ENCODE results near the gene HIVEP2. TPM values are rescaled to one million over a fixed set of nuclear protein-coding genes. Genes with fewer than 3 reads are reported as not detected.

The HIVEP2 gene
- total RNA-seq, 1 donor from 2014 or later = 27.0 TPM

DNA sequence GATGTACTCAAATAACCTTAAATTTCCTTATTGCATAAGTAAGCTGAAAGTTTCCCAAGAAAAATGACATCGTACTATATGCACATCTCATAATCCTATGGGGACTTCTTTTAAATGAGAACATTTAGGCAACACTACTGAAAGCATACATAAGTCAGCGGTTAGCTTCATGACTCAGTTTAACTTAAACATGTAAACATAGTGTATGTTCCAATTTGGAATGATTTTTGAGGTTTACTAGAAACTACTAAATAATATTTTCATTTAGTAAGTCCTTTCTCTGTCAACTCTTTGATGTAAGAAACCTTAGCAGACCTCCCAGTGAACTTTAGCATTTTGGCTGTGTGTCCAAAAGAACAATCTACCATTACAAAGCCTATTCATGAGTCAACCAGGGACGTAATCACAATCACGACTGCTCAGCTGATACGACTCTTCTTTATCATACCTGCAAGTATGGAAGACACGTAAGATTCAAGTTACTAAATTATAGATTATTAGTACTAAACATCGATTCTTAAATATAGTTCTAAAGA is 19.3 kb downstream of the HIVEP2 start:
- intact Hi-C loops (cut with micrococcal nuclease) = loop anchor here (1.0 to 5.0 kb wide), 6 partner anchors 12 to 778 kb away; partner anchors contain the start of genes NMBR and VTA1

DNA sequence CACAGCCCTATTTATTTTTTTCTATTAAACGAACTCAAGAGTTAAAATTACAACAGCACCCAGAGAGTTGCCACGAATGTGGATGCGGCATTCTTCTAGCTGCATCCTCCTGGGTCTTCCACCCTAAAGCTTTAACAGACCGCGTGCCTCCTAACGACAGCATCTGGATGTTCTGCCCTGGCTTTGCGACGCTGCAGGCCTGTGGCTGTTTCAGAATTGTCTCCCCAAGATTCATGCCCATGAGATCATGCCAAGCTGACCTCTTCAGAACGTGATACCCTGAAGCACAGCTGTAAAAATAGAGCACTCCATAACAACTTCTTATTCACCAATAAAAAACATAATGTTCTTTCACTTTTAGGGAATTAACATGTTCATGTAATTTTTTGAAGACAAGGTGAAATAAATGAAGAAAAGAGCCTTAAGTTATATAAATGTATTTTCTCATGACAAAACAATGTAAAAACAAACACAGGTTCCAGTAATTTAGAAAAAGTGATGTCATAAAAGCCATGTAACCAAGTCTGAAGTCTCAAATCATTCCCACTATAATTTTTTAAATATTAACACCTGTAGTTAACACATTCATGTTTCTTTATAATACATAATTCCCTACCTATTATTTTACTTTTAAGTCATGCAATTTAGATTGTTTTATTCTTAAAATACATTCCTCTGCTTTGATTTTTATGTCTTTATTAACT is 26.5 kb downstream of the HIVEP2 start:
- intact Hi-C loops (cut with micrococcal nuclease) = no loop called here

DNA sequence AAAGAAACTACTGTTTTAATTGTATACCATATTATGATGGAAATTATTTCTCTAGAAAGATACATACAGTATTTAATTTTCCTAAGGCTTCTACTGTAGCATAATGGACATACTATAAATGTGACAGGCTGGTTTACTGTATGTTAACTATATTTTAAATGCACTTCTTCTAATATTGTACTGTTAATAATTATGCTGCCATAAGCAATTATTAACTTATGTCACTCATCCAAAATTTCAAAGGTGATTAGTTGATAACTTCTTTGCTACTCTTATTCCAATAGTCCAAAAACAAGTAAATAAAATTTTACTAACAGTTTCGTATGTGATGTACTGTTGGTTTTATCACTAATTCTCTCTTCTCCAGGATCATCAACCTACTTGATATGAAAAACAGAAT is 28.1 kb downstream of the HIVEP2 start:
- intact Hi-C loops (cut with micrococcal nuclease) = no loop called here

DNA sequence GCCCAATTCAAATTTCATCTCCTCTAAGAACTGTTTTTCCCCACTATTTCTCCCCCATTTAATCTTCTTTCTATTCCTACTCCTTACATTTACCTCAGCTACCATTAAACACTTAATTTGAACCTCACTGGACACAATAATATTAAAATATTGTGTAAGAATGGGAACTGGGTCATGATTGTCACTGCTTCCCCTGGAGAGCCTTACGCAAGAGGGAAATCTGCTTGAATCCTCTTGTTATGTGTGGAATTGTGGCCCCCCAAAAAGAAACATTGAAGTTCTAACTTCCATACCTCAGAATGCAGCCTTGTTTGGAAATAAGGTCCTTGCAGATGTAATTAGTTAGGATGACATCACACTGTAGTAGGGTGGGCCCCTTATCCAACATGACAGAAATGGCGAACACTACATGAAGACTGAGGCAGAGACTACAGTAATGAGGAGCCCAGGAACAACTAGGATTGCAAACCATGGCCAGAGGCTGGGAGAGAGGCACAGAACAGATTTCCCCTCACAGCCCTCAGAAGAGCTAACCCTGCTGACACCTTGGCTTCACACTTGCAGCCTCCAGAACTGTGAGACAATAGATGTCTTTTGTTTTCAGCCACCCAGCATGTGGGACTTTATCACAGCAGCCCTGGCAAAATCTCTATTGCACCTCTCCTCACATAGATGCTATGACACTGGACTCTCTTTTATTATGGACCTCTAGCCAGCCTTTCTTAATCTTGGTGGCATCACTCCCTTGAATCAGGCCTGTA is 29.9 kb downstream of the HIVEP2 start:
- intact Hi-C loops (cut with micrococcal nuclease) = loop anchor here (5.0 kb wide), 2 partner anchors 168 to 348 kb away; no protein-coding TSS in a partner anchor

DNA sequence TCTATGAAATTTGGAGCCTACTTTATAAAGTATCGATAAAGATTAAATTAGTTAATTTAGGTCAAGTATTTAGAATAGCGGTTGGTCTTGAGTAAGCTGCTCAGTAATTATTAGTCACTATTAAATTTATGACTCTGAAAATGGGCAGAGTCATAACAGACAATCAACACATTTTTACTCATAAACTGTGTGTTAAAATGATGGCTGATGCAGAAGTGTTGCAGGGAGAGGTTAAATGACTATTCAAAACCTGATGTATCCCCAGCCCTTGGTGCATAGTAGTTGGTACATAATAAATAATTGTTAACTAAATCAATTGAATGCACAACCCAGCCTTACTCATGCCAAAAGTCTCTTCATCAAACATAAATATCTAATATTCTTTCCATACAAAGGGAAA is 30.6 kb downstream of the HIVEP2 start:
- intact Hi-C loops (cut with micrococcal nuclease) = loop anchor here (5.0 kb wide), 2 partner anchors 167 to 347 kb away; no protein-coding TSS in a partner anchor

DNA sequence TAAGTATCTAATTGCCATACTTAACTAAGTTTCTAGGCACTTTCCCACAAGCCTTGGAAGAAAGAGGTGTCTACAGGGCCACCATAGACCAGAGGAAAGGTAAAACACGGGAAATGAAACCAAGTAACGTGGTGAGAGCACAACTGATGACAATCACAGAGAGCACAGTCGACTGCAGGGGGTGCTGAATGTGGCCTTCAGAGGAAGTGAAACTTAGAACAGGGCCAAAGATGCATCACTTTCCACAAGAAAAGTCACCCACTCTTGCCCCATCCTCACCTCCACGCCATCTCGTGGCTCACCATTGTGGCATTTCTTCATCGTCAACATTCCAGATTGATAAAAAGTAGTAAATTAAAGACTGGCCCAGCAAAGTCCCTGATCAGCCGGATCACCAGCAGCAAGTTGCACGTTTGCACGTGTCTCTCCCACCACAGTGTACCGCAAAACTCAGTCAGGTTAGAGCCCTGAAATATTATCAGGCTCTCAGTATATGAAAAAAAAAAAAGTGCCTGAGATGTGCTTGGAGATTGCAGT is 31.4 kb downstream of the HIVEP2 start:
- intact Hi-C loops (cut with micrococcal nuclease) = loop anchor here (1.0 to 5.0 kb wide), 11 partner anchors 11 to 514 kb away; partner anchors contain the start of gene AIG1

- intact Hi-C loops (cut with micrococcal nuclease) = loop anchor here (1.0 to 5.0 kb wide), 11 partner anchors 11 to 514 kb away; partner anchors contain the start of gene AIG1
These were observed 31.9 kb downstream of the HIVEP2 start for GRCh38 chr6:142913036-142913510.

DNA sequence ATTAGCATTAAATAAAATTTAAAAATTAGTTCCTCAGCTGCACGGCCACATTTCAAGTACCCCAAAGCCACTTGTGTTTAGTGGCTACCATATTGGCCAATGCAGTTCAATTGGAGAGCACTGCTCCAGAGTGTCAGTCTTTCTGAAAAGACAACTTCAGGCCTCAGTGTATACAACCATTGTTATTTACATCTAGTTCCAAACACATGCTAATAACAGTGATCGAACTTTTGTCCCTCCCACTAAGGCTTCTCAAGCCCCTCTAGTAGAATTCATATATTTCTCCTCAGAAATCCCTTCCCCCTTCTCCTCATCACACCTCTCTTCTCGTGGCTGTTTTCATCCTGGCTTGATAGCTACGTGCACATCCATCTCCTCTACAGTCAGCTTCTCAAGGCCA is 32.9 kb downstream of the HIVEP2 start:
- intact Hi-C loops (cut with micrococcal nuclease) = loop anchor here (5.0 kb wide), 2 partner anchors 165 to 345 kb away; no protein-coding TSS in a partner anchor

DNA sequence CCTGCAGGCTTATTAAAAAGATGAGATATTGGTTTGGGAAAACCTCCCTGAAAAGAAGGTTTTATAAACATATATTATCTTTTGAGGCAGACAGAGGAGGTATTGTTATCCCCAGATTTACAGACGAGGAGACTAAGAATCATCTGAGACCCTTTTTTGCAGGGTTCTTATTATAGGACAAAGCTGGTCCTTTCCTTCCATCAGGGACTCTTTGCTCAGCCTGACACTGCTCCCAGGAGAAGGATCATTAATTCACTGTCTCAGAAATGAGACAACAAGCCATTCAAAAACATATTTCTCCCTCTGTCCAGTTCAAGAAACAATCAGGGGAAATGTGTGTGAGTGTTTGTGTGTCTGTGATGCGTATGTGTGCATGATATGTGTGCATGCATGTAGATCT is 33.5 kb downstream of the HIVEP2 start:
- intact Hi-C loops (cut with micrococcal nuclease) = loop anchor here (5.0 kb wide), 2 partner anchors 164 to 344 kb away; no protein-coding TSS in a partner anchor

GRCh38 chr6:142909686-142910085 is 35.3 kb downstream of the HIVEP2 start:
- intact Hi-C loops (cut with micrococcal nuclease) = loop anchor here (5.0 to 10.0 kb wide), 4 partner anchors 162 to 935 kb away; partner anchors contain the start of gene LTV1

GRCh38 chr6:142908235-142908634 is 36.7 kb downstream of the HIVEP2 start:
- intact Hi-C loops (cut with micrococcal nuclease) = loop anchor here (10.0 kb wide), 2 partner anchors 433 to 937 kb away; partner anchors contain the start of gene LTV1

DNA sequence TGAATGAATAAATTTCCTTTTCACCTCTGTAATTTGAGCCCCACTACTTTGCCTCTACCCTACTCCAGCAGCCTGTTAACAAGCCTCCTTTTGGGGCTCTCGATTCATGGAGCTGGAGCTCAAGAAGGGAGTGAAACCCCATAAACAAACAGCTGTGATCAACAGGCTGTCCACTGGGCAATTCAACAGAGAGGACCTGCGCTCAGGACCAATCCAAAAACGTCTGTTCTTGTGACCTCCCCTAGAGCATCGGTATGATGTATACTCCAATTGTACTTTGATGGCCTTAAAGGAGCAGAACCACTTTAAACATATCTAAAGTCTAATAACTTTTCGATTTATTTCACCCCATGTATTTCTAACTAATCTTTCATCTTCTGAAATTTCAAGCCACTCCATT is 37.4 kb downstream of the HIVEP2 start:
- intact Hi-C loops (cut with micrococcal nuclease) = loop anchor here (1.0 to 10.0 kb wide), 4 partner anchors 37 to 937 kb away; partner anchors contain the start of gene LTV1

DNA sequence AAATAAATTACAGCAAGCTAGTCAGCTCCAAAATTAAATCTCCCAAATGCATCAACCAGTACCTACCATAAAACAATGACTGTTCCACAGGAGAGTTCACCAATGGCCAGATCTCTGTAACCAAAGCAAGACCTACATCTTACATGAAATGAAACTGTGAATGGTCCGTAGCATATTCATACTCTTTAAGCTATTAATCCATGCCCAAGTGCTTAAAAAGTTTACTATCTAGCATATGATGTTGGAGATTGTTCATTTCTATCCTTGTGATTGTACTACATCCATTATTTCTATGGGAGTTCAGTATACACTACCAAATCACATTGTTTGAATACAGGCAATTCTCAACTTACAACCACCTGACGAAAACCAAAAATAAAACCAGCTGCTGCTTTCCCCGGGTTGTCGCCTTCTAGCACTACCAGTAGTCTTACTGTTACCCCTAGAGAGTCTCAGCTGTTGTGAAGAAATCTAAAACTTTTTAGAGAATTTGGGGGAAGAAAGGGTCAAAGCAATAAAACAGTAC is 38.0 kb downstream of the HIVEP2 start:
- intact Hi-C loops (cut with micrococcal nuclease) = loop anchor here (1.0 to 10.0 kb wide), 4 partner anchors 37 to 938 kb away; partner anchors contain the start of gene LTV1

DNA sequence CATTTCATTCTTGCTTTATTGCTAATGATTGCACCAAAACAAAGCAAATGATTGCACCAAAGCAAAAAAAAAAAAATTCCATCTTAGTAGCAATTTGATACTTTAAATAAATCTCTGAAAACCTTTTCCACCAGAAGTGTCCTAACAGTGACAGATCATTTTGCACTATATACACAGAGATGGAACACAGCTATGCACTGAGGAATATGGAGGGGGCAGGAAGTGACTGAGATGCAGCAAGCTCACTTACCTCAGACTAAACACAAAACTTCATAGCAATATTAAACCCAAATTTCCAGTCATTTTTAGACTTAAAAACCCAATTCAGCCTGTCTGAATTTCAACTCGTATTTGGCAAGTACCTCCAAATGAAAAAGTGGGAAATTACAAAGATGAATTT is 41.2 kb downstream of the HIVEP2 start:
- intact Hi-C loops (cut with micrococcal nuclease) = loop anchor here (2.0 to 10.0 kb wide), 4 partner anchors 23 to 941 kb away; partner anchors contain the start of genes LTV1, NMBR and VTA1

DNA sequence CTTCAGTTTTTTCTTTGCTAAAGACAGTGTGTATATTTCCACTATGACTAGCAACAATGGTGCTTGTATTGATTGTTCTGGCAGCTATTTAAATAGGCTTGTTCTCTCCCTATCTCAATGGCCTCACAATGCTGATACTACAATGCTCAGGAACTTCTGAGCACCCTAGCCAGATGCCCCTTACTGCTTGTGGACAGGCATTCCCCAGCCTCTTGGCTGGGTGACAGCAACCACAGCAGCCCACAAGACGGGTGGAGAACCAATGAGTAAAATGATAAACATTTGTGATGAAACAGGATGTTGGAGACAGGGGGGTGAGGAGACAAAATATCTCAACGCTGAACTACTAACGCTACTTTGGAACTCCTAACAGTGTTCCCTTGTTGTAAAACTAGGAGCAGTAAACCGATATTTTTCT is 42.3 kb downstream of the HIVEP2 start:
- intact Hi-C loops (cut with micrococcal nuclease) = loop anchor here (1.0 to 10.0 kb wide), 11 partner anchors 11 to 942 kb away; partner anchors contain the start of genes LTV1, NMBR and VTA1

DNA sequence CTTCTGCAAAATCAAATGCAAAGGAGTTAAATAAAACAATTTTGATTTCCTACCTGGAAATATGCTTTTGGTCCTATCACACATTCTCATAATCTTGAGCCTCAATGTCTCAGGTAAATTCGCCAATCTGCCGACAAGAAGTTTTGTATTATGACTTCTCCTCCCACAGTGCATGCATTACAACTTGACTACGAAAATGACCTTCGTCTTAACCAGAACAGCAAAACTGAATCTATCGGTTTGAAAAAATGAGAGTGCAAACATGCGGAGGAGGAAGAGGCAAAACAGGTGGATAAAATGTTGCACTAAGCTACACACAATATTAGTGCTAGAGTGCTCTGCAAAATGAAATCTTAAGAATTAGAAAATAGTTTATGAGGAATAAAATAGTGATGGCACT is 43.4 kb downstream of the HIVEP2 start:
- intact Hi-C loops (cut with micrococcal nuclease) = loop anchor here (1.0 to 10.0 kb wide), 11 partner anchors 12 to 943 kb away; partner anchors contain the start of genes LTV1, NMBR and VTA1

DNA sequence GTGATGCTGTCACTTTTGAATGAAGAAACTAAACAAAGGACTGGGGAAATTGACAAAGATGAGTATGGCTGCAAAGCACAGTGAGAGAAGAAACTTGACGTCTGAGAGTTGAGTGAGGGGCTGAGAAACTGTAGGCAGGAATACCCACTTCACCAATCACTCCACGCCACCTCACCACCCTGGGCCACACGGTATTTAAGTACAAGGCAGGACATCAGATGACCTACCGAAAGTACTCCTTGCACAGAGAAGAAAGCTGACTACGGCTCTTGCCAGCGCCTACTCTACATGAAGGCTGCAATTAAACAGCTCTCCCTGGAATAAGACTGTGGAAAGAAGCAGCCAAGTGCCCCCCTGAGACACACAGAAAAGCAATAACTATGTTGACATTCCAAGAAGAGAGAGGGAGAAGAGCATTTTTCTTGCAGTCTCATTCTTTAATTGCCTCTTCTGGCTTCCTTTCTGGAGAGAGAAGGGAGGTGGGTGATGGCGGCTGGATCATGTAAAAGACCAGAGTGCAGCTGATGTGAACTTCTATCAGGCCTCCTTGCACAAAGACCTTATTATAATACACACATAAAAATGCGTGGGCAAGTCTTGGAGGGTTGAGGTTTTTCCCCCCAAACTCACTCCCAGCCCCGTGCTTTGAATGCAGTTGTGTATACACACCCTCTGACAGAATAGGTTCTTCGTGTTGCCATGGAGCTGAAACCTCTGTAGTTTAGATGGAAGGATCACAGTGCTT is 44.6 kb downstream of the HIVEP2 start:
- intact Hi-C loops (cut with micrococcal nuclease) = loop anchor here (5.0 to 10.0 kb wide), 3 partner anchors 426 to 944 kb away; partner anchors contain the start of genes LTV1, NMBR and VTA1

- intact Hi-C loops (cut with micrococcal nuclease) = no loop called here
These were observed 45.8 kb downstream of the HIVEP2 start for GRCh38 chr6:142898927-142899895.

All from T-helper 1 cell treated with Interleukin-12 subunit alpha and Interleukin-12 subunit beta and Interleukin-4 antibody, amounts not matched to agents 30 ng/mL and 1 ng/mL, for 36 hours (primary cell).